CD4-positive, alpha-beta T cell treated with Interleukin-15 for 1 hour (primary cell): ENCODE results near the gene SIK1.

Source experiments
- DNase-seq: peaks from one replicate; pipeline ENCODE4 v3.0.0-alpha.2; 2020

The SIK1 gene

DNA sequence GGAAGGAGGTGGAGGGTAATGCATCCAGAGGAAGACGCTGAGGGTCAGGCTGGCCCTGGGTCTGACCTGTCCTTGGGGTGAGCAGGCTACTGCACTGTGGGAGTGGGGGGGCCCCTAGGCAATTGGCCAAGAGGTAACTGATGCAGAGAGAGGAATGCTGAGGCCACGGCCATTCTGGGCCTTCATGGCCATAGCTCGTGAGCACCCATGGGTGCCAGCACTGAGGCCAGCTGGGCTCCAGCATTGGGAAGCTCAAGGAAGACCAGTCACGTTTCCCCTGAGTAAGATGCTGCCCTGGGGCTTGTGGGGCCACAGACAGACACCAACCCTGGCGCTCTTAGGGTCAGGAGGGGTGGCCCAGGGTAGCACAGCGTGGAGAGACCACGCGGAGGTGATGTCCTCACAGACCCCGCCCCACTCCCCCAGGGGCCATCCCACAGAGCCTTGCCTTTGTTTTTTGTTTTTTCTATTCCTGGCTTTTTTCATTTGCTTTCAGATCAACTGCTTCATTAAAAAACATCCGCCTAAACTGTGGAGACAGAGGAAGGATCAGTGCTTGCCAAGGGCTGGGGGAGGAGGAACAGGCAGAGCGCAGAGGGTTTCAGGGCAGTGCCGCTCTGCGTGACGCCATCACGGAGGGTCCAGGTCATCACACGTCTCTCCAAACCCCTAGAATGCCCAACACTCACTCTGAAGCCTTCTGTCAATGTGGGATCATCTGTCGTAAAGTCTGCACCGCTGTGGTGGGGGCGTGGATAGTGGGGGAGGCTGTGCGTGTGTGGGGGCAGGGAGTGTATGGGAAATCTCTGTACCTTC, 61.1 kb downstream of the SIK1 start:
- no peak for DNase-seq

DNA sequence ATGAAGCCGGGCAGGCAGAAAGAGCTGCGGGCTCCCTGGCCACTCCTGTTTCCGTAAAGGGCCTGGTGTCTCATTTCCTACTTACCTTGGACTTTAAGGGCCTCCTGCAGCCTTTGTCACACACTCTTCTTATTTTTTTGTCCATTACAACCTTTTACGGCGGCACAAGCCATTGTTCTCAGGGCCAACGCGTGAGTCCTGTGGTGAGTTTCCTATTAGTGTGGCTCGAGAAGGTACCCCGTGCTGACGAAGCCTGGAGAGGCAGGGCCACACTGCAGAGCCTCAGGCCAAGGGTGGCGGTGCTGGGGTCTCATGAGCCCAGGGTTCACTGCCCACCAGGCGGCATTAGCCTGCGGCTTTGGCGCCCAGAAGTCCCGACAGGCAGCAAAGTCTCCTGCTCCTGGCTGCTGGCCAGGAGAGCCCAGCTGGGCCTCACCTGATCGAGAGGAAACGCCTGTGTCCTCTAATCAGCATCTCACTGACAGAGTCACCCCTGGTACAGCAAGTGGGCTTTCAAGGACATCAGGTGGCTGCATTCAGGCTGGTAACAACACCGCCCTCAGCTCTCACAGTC, 62.0 kb downstream of the SIK1 start:
- DNase-seq: no peak
